Smooth muscle cell (in vitro differentiated cells): ENCODE data around the gene CSRP2. TPM values are rescaled to one million over a fixed set of nuclear protein-coding genes. Genes with fewer than 3 reads are reported as not detected.

Experiments used
- DNase-seq: peaks from one replicate; lab custom pipeline; 2025; ENCODE audit not compliant: unreplicated experiment; lab: John Stamatoyannopoulos, UW
- H2AFZ ChIP-seq: fragments of 200-600 bp; sonication (generic); 2 replicates; pipeline ENCODE4 v1.6.0; 2016; ENCODE audit warnings: antibody characterized with exemption, low read depth, mild to moderate bottlenecking
- H3F3A ChIP-seq: fragments of 200-600 bp; sonication (generic); 2 replicates; pipeline ENCODE4 v1.6.0; 2017; ENCODE audit warnings: antibody characterized with exemption, low read depth
- H3K27ac ChIP-seq: fragments of 200-600 bp; sonication (generic); 2 replicates; pipeline ENCODE4 v1.5.1; 2016; ENCODE audit warnings: low read depth, mild to moderate bottlenecking
- H3K27me3 ChIP-seq: fragments of 200-600 bp; sonication (generic); 2 replicates; pipeline ENCODE4 v1.6.1; 2016; ENCODE audit warnings: low read depth, mild to moderate bottlenecking
- H3K36me3 ChIP-seq: fragments of 200-600 bp; sonication (generic); 2 replicates; pipeline ENCODE4 v1.5.1; 2016; ENCODE audit warnings: low read depth
- H3K4me1 ChIP-seq: fragments of 200-600 bp; sonication (generic); 2 replicates; pipeline ENCODE4 v1.5.1; 2016; ENCODE audit warnings: low read depth
- H3K4me2 ChIP-seq: fragments of 200-600 bp; sonication (generic); 2 replicates; pipeline ENCODE4 v1.6.0; 2016; ENCODE audit warnings: mild to moderate bottlenecking
- H3K4me3 ChIP-seq: fragments of 200-600 bp; sonication (generic); 2 replicates; pipeline ENCODE4 v1.5.1; 2016; ENCODE audit warnings: mild to moderate bottlenecking
- H3K79me2 ChIP-seq: fragments of 200-600 bp; sonication (generic); 2 replicates; pipeline ENCODE4 v1.6.0; 2016; ENCODE audit warnings: low read depth, mild to moderate bottlenecking
- H3K9ac ChIP-seq: fragments of 200-600 bp; sonication (generic); 2 replicates; pipeline ENCODE4 v1.6.0; 2016; ENCODE audit warnings: low read depth
- H3K9me3 ChIP-seq: fragments of 200-600 bp; sonication (generic); replicated peaks from 2 replicates; pipeline ENCODE4 v1.5.1; 2016; ENCODE audit warnings: low read depth
- H4K20me1 ChIP-seq: fragments of 200-600 bp; sonication (generic); 2 replicates; pipeline ENCODE4 v1.6.0; 2016; ENCODE audit warnings: low read depth
- CTCF ChIP-seq: fragments of 200-600 bp; sonication (generic); IDR thresholded peaks from 2 replicates; pipeline ENCODE4 v1.5.1; 2017; ENCODE audit warnings: borderline replicate concordance, mild to moderate bottlenecking, antibody characterized with exemption; ENCODE audit not compliant: insufficient read depth, poor library complexity, severe bottlenecking
- WGBS: methylation state at CpG from one replicate; pipeline ENCODE4 v1.1.7; 2016; ENCODE audit warnings: low lambda C conversion rate; 5-methylcytosine and 5-hydroxymethylcytosine counted together
- polyA plus RNA-seq: library from polyadenylated mRNA; unstranded; fragments of >200 nt; fragmentation: Nextera tagmentation; extraction: Ambion mirVana; gene quantifications from 2 replicates; pipeline ENCODE4 v1.2.1, GENCODE V29; 2016
- total RNA-seq: library from RNA; depleted of rRNA; stranded (reverse); fragments of >200 nt; gene quantifications from 2 replicates; pipeline ENCODE4 v1.2.3, GENCODE V29; 2014

Gene CSRP2
- total and polyA plus RNA-seq, 2 experiments from 2014 or later, result 379 to 735 TPM

- no peak overlapping the region for H3K4me3 ChIP-seq
- no peak for DNase-seq
- no peaks in the 10 kb centered on the region for H3K9me3 ChIP-seq
- no peaks in the 10 kb centered on the region for H3K4me1 ChIP-seq
- WGBS, result 58% methylated on average over 2 of the region's 2 CpGs
- H3K36me3 ChIP-seq, result no peaks in the 10 kb centered on the region
- H3K4me2 ChIP-seq, result no peak overlapping the region
- no peaks in the 10 kb centered on the region for H3F3A ChIP-seq
- H3K27ac ChIP-seq, result no peak overlapping the region
- no peaks in the 10 kb centered on the region for H3K27me3 ChIP-seq
- H3K9ac ChIP-seq, result no peak overlapping the region
- no peak for TF ChIP-seq CTCF
- no peak overlapping the region for H2AFZ ChIP-seq
- no peaks in the 10 kb centered on the region for H4K20me1 ChIP-seq
- H3K79me2 ChIP-seq, result no peaks in the 10 kb centered on the region
Observed at GRCh38 chr12:76922866-76923265, 44.0 kb upstream of the CSRP2 start.

GRCh38 chr12:76921891-76922664 is 43.3 kb upstream of the CSRP2 start:
- no peaks in the 10 kb centered on the region for H3F3A ChIP-seq
- H3K79me2 ChIP-seq, result no peaks in the 10 kb centered on the region
- H4K20me1 ChIP-seq, result no peaks in the 10 kb centered on the region
- no peaks in the 10 kb centered on the region for H3K9me3 ChIP-seq
- DNase-seq, result no peak
- 88% methylated on average over 6 of the region's 6 CpGs for WGBS
- no peaks in the 10 kb centered on the region for H3K4me1 ChIP-seq
- no peak overlapping the region for H3K4me3 ChIP-seq
- no peak overlapping the region for H3K9ac ChIP-seq
- no peak overlapping the region for H3K27ac ChIP-seq
- H3K4me2 ChIP-seq, result no peak overlapping the region
- H2AFZ ChIP-seq, result no peak overlapping the region
- TF ChIP-seq CTCF, result no peak
- no peaks in the 10 kb centered on the region for H3K36me3 ChIP-seq
- no peaks in the 10 kb centered on the region for H3K27me3 ChIP-seq

- H3K79me2 ChIP-seq, result no peaks in the 10 kb centered on the region
- DNase-seq, result no peak
- peaks cover 8% of the 10 kb centered on the region for H3K4me1 ChIP-seq
- H3K27ac ChIP-seq, result no peak overlapping the region
- H4K20me1 ChIP-seq, result no peaks in the 10 kb centered on the region
- no peak overlapping the region for H3K4me3 ChIP-seq
- no peak for TF ChIP-seq CTCF
- H3K36me3 ChIP-seq, result no peaks in the 10 kb centered on the region
- no peaks in the 10 kb centered on the region for H3K9me3 ChIP-seq
- H3K9ac ChIP-seq, result no peak overlapping the region
- H2AFZ ChIP-seq, result no peak overlapping the region
- WGBS, result 77% methylated on average over 2 of the region's 2 CpGs
- no peaks in the 10 kb centered on the region for H3K27me3 ChIP-seq
- H3F3A ChIP-seq, result peaks cover 6% of the 10 kb centered on the region
- H3K4me2 ChIP-seq, result no peak overlapping the region
Observed at GRCh38 chr12:76921100-76921471, 42.3 kb upstream of the CSRP2 start.
